HS-27A (cell line): ENCODE measurements around the gene AP2B1.

Experiments
- DNase-seq: peaks from one replicate; pipeline ENCODE4 v3.0.0-alpha.2; 2012; ENCODE audit warnings: low read depth, missing footprints

The AP2B1 gene

DNA sequence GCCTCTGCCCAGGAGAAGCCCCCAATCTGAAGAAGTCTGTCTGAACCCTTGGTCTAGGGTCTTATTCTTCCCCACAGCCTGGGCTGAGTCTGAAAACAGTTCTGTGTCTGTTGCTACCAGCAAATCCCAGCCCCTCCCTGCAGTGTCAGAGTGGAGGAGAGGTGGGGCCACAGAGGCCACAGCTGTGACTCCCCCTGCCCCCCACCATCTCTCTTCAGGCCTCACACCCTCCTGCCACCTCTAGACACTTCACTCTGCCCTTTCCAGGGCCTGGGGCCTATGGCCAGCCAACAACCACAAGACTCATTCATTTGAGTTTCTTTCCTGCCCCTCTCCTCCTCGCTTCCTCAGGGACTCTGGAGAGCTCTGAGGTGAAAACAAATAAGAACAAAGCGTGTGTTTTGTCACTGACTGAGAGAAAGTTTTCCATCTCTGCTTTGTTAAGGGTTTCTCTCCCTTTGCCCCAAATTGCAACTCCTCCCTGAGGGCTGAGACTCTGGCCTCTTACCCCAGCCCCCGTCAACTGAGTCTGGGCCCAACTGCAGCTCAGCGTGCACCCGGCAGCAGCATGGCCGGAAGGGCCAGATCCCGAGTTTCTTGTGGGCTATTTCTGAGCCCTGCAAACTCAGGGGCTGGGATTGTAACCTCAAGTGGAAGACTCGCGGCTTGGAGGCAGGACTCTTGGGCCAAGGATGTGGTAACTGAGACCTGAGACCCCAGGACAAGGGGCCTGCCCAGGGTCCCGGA lies 186.7 kb downstream of the AP2B1 start:
- DNase-seq, result no peak

GRCh38 chr17:35774499-35774898 lies 187.4 kb downstream of the AP2B1 start:
- DNase-seq, result no peak

DNA sequence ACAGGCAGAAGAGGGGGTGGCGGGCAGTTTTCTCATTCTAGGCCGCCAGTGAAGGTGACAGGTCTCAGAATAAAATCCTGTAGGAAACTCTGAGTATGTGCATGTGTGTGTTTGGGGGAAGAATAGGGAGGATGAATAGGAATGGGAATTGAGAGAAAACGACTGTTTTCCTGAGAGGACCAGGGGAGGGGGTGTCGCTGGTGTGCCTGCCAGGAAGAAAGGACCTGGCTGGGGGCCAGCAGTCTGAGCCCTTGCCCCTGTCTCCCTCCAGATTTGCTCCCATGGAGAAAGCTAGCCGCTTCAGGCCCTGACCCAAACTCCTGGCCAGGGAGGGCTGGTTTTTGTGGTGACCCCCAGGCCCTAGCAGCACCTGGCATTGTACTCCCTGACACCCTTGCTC lies 187.9 kb downstream of the AP2B1 start:
- no peak for DNase-seq

- no peak for DNase-seq
Observed at GRCh38 chr17:35775583-35775982, 188.5 kb downstream of the AP2B1 start.
